SKM-1 (cell line): ENCODE results near the gene CD47.

Experiments used
- DNase-seq: peaks from one replicate; lab custom pipeline; 2025; ENCODE audit not compliant: unreplicated experiment; lab: John Stamatoyannopoulos, UW

The CD47 gene

DNA sequence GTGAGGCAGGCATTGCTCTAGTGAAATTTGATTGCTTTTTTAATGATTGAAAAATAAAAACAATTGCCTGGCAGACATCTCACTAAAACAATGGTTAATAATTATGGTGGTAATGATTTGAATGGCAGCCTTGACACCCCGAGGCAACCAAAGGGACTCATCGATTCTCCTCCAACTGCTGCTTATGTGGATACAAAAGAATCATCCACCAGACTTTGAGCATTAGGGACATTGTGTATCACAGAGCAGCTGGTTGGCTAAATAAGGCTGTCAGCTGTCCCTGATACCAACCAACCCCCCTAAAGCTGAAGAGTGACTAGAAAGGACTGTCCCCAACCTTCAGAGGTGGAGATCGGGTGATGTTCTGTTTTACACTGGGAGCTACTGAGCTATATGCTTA is 1.7 kb upstream of the CD47 start:
- DNase-seq = no peak

- no peak for DNase-seq
These were observed 843 bp upstream of the CD47 start for GRCh38 chr3:108091498-108092250.

DNA sequence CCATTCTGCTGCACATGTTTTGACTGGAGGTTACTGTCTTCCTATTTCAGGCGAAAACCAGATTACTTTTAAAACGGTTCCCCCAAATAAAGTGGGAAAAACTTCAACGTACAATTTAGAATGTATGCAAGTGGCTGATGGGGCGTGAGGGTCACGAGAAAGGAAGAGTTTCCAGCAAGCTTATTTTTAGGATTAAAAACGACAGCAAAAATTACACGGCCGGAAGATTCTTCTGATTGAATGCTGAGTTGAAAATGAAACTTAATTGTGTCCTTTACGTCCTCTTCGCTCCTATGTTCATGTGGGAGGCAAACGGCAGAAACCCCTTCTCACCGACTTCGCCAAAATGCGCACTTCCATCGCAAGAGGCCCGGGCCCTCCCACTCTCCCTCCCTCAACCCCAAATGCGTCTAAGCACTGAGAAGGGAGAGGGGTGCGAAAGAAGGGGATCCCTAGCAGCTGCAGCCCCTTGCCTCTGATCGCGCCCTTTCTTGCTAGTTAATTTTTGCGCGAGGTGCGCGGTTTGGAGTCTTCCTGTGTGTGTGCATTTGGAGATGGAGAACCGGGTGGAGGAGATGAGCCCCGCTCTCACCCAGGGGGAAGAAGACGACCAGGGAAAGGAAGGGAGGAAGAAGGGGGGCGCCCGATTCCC is 656 bp downstream of the CD47 start:
- no peak for DNase-seq

DNA sequence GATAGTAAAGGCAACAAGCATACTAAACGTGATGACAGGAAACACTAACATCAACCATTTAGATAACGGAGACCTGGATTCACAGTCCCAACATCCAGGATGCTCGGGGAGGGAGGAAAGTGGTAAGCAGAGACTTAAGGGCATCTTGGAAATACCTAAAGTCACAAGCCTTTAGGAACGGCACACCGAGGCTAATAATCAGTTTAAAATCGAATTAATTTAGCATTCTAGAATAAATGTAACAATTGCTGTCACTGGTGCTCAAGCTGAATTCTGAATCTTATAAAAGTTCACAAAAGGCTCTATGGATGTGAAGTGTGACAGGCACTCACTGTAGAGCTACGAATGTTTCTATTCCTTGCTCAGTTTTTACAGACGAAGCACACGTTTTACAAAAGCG is 1.3 kb downstream of the CD47 start:
- no peak for DNase-seq

- peak; percentile 25 for DNase-seq
These were observed 2.1 kb downstream of the CD47 start for GRCh38 chr3:108088697-108089096.

DNA sequence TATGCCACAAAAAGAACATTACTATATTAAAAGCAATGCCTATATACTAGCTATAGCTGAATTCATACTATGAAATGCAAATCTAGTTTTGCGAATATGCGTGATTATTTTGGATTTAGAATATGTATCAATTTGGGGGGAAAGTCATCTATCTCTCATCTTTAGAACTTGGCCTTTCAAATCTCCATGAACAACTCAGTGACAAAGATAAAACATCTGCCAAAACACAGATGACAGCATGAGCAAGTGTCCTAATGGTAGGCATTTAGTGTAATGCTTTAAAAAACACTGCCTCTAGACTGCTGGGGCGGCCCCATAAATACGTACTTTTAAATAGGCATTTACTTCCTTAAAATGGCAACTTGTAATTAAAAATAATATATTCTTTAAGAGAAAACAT is 2.7 kb downstream of the CD47 start:
- DNase-seq = no peak

GRCh38 chr3:108086653-108087052 is 4.2 kb downstream of the CD47 start:
- DNase-seq = no peak

GRCh38 chr3:108085810-108086350 is 5.0 kb downstream of the CD47 start:
- no peak for DNase-seq

- no peak for DNase-seq
These were observed 5.5 kb downstream of the CD47 start for GRCh38 chr3:108085370-108085769.

GRCh38 chr3:108079877-108080276 is 11.0 kb downstream of the CD47 start:
- DNase-seq = no peak

GRCh38 chr3:108079043-108079442 is 11.8 kb downstream of the CD47 start:
- DNase-seq = no peak

DNA sequence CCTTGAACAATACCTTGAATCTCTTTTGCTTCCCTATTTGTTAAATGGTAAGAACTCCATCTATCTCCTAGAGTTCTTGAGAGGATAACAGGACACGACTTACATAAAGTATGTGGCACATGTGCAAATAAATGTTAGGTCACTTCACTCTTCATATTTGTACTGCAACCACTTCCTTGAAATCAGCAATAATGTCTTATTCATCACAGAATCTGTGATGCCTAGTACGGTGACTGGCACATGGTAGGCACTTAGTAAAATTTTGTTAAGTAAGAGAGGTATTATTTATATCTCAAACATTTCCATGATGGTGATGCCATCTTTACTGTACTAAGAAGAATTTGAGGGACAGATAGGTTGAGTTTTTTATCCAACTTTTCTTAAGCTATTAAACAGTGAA is 14.3 kb downstream of the CD47 start:
- DNase-seq = no peak

DNA sequence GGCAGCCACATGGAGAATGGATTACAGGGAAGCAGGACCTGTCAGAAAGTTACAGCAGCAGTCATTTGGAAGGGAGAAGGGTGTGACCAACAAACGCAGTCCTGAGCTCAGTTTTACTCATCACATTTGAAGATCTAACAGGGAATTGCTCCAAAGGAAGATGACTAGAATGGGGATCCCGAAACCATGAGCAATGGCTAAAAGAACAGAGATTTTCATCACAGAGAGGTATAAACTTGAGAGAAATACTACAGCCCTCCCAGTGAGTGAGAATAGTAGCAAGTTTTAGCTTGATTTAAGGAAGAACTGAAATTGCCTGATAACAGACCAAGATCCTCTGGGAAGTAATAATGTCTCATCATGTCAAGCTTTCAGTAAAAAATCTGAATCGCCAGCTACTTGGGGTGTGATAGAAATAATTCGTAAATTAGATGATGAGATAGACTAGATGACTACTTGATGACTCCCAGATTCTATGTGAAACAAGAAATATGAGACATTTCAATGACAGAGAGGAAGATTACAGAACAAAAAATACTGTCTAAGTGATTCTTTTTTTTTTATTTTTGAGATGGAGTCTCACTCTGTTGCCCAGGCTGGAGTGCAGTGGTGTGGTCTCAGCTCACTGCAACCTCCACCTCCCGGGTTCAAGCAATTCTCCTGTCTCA is 16.9 kb downstream of the CD47 start:
- DNase-seq = no peak

DNA sequence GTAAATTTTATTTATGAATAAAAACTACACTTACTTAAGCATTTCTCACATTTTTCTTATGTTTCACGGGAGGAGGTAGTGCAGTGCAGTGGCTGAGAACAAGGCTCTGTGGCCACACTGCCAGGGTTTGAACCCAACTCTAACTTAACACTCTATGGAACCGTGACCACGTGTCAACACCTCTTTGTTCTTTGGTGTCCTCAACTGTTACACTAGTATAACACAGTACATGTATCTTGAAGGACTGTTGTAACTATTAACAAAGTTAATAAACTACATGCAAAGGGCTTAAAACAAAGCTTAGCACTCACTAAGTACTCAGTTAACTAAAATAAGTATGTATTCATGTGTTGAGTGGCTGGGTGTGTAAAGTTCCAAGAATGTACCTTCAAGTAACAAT is 19.5 kb downstream of the CD47 start:
- no peak for DNase-seq

DNA sequence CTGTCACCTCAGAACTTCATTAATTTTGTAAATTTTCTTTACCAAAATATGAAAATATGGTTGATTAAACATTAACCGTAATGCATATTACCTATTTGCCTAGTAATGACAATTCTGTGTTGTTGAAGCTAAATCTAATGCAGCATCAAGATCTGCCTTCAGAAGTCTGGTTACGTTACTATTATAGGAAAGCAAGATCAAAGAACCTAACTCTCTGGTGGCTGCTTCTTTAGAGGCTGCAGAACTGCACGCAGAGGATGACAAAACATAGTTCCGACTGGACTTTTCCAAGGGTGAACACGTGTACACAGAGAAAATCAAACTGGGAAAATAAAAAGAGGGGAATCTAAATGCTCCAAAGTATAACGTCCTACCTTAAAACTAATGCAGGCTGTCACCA is 20.5 kb downstream of the CD47 start:
- no peak for DNase-seq

- no peak for DNase-seq
These were observed 23.1 kb downstream of the CD47 start for GRCh38 chr3:108067768-108068167.

DNA sequence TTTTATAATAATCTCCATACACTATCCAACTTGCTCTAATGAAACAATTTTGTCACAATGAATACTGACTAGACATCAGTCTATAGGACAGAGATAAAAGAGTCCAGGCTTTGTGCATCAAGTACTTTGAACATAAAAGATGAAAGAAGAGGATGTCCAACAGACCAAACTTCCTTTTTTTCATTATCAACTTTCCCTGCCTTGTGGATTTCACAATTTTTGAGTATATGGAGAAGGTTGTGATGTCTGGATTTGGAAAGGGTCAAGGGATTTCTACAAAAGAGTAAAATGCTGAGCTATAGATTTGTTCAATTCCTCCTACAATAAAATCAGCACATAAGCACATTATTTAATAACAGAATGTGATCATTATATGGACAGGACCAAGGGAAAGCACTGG is 25.7 kb downstream of the CD47 start:
- DNase-seq = no peak

DNA sequence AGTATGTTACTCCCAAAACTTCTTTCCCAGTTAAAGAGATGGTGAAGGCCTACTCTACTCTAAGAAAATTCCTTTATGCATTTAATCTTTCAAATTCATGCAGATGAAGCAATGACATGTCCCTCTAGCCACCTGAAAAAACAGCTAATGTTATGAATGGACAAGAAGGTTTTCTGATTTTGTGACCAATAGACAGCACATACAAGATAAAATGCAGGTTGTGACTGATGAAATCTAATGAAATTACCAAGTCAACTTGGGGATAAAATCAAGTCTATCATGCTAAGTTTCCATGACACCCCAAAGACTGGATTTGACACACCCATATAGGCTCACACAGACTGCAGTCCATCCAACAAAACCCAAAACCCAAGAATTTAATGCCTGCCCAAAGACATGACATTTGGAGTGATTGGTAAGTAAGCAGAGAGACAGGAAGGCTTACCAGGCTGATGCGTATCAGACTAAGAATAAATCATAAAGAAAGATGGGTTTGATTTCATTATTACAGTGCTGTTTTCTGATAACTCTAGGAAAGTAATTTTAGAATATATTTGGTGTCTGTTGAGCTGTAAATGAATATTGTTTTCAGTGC is 26.4 kb downstream of the CD47 start:
- DNase-seq = no peak

DNA sequence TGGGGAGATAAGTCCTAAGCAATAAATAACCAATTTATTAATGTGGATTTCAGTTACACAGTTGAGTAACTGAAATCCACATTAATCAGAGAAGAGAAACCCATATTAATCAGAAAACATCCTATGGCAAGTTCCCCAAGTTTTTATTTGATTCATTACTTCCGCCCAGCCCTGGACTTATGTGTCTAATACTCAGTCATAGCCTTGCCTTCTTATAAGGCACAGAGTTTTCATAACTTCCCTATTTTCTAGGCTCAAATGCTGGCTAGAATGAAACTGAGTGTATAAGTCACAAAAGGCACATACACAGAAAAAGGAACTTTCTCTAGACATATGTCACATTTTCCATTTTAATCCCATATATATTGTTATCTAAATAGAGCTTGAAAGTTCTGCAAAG is 28.8 kb downstream of the CD47 start:
- peak; percentile 65 for DNase-seq

DNA sequence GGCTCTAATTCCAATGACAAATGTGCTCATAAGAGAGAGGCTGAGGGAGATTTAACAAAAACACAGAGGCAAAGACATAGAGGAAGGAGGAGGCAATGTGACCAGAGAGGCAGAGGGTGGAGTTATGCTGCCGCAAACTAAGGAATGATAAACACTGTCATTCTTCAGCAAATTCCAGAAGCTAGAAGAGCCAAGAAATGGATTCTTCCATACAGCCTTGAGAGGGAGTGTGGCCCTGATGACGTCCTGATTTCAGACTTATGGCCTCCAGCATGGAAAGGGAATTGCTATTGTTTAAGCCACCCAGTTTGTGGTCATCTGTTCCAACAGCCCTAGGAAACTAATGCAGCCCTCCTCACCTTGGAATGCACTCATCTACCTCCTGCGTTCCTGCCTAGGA is 30.5 kb downstream of the CD47 start:
- no peak for DNase-seq

DNA sequence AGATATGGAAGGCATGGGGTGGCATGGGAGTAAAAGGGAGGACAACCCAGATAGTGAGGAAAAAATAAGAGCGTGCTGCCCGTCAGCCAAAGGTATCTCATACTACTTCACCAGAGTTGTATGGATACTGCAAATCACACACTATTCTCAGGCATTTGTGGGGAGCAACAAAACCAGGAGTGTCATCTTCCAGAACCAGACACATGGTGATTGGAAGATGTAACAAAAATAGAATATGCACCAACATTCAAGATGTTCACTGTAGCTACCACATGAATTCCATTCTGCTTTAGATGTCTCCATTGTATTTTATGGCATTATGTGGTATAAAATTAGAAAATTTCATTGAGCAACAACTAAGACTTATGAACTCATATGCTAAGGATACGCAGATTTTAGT is 34.9 kb downstream of the CD47 start:
- DNase-seq = no peak

- no peak for DNase-seq
These were observed 35.9 kb downstream of the CD47 start for GRCh38 chr3:108054935-108055334.
